ENCODE data around the gene POLR2E.

DNA sequence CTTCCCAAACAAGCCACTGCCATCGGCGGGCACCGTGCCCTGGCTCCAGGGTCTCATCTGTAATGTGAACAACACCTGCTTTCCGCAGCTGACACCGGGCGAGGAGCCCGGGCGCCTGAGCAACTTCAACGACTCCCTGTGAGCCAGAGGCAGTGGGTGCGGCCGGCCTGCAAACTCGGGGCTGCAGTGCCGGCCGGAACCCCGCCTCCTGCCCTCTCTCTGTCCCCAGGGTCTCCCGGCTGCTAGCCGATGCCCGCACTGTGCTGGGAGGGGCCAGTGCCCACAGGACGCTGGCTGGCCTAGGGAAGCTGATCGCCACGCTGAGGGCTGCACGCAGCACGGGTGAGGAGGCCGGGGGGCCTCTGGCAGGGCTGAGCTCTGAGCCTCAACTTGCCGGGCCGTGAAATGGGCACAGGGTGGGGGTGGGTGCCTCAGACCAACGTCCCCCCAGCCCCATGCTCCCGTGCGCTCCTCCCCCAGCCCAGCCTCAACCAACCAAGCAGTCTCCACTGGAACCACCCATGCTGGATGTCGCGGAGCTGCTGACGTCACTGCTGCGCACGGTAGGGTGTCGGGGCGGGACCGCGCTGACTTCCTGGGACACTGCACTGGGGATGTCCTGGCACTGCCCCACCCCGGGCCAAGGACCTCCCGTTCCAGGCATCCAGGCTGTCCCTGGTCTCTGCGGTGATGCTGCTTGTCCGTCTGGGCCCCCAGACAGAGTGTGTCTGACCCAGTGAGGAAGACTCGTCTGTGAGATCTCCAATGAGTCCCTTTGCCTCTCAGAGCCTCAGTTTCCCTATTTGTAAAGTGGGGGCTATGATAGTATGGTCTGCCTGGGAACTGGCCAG lies 53.1 kb downstream of the POLR2E start:
- TF ChIP-seq, protein P1, sequence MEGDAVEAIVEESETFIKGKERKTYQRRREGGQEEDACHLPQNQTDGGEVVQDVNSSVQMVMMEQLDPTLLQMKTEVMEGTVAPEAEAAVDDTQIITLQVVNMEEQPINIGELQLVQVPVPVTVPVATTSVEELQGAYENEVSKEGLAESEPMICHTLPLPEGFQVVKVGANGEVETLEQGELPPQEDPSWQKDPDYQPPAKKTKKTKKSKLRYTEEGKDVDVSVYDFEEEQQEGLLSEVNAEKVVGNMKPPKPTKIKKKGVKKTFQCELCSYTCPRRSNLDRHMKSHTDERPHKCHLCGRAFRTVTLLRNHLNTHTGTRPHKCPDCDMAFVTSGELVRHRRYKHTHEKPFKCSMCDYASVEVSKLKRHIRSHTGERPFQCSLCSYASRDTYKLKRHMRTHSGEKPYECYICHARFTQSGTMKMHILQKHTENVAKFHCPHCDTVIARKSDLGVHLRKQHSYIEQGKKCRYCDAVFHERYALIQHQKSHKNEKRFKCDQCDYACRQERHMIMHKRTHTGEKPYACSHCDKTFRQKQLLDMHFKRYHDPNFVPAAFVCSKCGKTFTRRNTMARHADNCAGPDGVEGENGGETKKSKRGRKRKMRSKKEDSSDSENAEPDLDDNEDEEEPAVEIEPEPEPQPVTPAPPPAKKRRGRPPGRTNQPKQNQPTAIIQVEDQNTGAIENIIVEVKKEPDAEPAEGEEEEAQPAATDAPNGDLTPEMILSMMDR (IDR thresholded peaks at IDR 0.05; ENCODE audit: insufficient read depth, low read length), result no peak
- TF ChIP-seq GABPA (IDR thresholded peaks at IDR 0.05; ENCODE audit: low read depth) (no peak), POLR2AphosphoS5 (IDR thresholded peaks at IDR 0.05; ENCODE audit: low read depth) (no peak)
